Inflammatory macrophage (primary cell): Measurements from ENCODE around the gene DENND10.
A peak's percentile ranks its signal among the peaks of the same experiment; 100 is the strongest.
"Not testable (repeated sequence)": the region's sequence is repeated elsewhere in the genome, so short reads cannot be mapped to it uniquely, and the experiment has no call there.

ENCODE experiments used
- DNase-seq, 2 donors: peaks; one replicate each; pipeline ENCODE4 v3.0.0-alpha.2; 2020 to 2022

DENND10 gene

DNA sequence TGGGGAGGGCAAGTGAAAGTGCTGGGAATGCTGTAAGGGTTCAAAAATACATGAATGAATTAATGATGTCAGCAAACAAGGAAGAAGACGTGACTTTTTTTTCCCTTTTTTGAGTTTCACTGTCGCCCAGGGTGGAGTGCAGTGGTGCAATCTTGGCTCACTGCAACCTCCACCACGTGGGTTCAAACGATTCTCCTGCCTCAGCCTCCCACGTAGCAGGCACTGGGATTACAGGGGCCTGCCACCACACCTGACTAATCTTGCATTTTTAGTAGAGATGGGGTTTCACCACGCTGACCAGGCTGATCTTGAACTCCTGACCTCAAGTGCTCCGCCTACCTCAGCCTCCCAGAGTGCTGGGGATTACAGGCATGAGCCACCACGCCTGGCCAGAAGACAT lies 30.0 kb downstream of the DENND10 start:
- peak; percentile 60 to 70 for DNase-seq

GRCh38 chr10:119135513-119135881 lies 31.6 kb downstream of the DENND10 start:
- peak; percentile 75 to 92 for DNase-seq

DNA sequence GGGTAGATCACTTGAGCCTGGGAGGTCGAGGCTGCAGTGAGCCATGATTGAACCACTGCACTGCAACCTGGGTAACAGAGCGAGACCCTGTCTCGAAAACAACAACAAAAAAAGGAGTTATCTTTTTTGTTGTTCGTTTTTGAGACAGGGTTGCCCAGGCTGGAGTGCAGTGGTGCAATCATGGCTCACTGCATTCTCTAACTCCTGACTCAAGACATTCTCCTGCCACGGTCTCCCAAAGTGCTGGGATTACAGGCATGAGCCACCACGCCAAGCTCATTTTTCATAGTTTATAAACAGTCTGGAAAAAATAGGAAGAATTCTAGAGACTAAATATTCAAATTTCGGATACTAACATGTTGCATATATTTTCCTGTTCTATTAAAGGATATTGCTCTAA lies 32.2 kb downstream of the DENND10 start:
- DNase-seq, result no peak

DNA sequence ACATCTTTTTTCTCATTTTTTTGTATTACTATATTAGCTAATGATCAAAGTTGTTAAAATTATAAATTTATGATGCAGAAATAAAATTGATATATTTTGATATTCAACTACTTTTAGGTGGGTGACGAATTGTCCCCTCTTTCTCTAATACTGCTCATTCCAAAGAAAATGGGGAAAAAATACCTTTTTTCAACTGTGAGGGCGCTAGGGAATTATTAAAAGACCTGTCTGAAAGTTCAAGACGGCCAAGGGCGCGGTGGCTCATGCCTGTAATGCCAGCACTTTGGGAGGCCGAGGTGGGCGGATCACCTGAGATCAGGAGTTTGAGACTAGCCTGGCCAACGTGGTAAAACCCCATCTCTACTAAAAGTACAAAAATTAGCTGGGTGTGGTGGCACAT lies 34.0 kb downstream of the DENND10 start:
- not testable (repeated sequence) for DNase-seq

DNA sequence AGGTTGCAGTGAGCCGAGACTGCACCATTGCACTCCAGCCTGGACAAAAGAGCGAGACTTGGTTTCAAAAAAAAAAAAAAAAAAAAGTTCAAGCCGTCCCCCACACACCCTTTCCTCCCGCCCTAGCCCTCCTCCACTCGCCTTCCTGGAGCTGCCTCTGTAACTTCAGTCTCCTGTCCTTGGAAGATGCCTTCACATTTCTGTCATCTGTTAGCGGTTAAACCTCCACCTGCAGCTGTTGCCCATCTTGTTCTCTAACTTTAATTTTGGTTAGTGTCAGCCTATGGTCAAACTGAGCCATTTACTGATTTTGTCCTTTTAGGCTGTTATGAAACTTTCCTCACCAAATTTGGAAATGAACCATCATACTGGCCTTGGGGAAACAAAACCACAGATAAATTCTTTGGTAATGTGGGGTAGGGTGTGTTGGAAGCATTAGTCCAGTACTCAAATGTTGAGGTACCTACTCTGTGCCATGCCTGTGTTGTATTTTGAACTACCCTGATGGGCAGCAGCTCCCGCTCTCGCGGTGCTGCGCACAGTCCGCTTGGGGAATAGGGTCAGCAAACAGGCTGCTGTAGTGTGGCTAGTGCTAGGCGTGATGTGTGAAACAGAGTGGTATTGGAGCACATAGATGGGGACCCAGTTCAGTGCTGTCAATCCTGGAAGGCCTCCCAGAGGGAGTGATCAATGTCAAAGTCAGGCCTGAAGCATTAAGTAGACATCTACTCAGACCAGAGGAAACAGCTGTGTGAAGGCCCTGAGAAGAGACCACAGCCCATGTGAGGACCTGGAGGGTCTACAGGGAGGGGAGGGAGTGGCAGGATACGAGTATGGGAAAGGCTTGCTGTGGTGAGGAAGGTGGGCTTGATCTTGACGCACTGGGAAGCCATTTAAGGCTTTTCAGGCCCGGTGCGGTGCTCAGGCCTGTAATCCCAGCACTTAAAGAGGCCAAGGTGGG lies 34.7 kb downstream of the DENND10 start:
- no peak for DNase-seq

DNA sequence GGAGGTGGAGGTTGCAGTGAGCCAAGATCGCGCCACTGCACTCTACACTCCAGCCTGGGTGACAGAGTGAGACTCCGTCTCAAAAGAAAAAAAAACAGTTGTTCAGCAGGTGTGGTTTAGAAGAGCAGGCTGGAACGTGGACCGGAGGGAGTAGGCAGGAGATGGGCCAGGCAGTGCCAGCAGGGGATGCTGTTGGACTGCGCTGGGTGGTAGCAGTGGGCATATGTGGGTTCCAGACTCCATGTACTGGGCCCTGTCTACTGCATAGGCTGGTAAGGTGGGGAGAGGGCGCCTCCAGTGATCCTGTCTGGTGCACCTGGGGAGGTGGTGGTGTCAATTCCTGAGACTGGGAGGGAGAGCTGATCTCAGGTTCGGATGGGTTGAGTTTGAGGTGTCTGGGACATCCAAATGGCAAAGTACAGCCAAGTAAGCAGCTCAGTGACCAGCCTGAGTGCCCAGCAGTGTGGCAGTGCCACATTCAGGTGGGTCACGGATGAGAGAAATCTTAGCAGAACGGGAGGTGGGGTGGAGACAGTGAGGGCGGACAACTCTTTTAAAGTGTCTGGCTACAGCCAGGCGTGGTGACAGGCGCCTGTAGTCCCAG lies 35.7 kb downstream of the DENND10 start:
- DNase-seq, result peak in 1 of 2 donors; percentile 22

GRCh38 chr10:119140603-119141245 lies 36.8 kb downstream of the DENND10 start:
- DNase-seq, result no peak

DNA sequence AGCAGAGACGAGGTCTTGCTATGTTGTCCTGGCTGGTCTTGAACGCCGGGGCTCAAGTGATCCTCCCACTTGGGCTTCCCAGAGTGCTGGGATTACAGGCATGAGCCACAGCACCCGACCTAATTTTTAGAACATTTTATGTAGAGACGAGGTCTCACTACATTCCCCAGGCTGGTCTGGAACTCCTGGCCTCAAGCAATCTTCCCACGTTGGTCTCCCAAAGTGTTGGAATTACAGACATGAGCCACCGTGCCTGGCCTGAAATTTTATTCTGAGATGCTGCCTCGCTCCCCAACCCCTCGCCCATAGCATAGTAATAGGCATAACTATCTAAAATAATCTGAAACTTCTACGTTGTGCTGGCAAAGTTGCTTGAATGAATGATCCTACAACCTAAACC lies 39.7 kb downstream of the DENND10 start:
- DNase-seq, result no peak

DNA sequence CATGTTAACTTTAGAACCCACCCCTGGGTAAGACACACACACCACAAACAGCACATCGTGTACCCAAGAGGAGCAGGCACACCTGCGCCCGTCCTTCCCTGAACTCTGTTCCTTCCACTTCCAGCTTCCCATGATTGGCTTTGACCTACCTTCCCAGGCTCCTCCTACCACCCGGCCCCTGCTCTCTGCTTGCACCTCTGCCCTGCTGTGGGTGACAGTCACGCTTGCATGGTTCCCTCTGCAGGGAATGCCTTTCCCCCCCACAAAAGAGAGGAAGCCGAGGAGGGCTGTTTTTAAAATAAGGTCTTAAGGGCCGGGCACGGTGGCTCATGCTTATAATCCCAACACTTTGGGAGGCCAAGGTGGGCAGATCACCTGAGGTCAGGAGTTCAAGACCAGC lies 45.2 kb downstream of the DENND10 start:
- DNase-seq, result no peak

DNA sequence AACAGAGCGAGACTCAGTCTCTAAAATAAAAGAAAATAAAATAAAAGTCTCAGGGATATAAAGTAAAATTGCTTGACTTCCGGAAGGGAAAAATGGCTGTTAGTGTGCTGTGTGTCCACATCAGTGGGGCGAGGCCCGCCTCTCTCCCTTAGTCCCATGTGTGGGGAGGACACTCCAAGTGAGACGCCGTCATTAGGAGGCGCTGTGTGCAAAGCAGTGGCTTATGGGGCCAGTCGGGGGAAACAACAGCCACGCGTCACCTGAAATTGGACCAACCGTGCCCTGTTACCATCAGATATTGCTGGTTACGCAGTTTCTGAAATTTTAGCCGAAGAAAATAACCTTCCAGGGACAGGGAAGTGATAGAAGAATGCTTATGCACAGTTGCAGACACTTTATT lies 45.8 kb downstream of the DENND10 start:
- no peak for DNase-seq

DNA sequence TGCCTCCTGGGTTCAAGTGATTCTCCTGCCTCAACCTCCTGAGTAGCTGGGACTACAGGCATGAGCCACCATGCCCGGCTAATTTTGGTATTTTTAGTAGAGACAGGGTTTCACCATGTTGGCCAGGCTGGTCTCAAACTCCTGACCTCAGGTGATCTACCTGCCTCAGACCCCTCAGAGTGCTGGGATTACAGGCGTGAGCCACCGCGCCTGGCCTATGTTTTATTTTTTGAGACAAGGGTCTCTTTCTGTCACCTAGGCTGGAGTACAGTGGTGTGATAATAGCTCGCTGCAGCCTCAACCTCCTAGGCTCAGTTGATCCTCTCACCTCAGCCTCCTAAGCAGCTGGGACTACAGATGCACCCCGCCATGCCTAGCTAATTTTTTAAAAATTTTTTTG lies 47.7 kb downstream of the DENND10 start:
- DNase-seq, result not testable (repeated sequence)

GRCh38 chr10:119153041-119153440 lies 49.1 kb downstream of the DENND10 start:
- no peak for DNase-seq

DNA sequence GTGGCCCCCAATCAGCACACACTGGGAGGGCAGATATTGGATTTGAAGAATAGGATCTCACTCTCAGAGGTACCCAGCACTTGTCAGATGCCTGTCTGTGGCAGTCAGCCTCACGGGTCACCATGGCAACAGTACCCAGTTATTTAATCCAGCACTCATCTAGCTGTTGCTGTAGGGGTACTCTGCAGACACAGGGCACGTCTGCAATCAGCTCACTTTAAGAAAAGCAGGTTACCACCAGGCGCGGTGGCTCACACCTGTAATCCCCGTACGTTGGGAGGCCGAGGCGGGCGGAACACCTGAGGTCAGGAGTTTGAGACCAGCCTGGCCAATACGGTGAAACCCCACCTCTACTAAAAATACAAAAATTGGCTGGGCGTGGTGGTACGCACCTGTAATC lies 49.7 kb downstream of the DENND10 start:
- DNase-seq, result no peak

- DNase-seq, result no peak
Measured at GRCh38 chr10:119159332-119159731, 55.4 kb downstream of the DENND10 start.

DNA sequence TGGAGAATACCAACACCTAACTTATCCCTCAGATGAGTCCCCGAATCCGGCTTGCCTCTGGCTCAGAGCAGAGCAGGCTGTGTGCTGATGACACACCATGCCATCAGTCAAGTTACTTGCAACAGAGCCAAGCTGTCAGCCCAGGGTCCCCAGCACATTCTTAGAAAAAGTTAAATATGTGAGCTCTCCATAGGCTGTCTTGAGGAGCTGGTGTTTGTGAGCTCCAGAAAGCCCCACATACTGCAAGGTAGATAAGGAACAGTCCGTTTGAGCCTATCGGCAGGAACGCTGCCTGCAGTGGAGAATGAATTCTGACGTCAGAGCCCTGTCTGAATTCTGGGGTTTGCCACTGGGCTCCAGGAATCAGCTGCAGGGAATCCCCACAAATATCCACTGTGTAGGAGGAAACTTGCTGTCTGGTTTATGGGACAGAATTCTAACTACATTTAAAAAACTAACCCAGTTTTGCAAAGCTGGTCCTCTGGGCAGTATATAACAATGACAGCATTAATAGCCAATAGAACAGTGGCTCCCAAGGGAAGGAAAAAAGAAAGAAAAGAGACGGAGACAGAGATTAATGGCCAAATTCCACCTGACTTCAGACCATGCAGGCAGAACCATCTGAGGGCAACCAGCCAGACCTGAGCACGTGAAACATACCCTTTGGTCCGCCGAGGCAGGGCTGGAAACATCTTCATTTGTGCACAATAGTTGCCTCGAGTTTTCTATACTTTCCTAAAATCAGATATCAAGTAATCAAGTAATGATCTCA lies 58.0 kb downstream of the DENND10 start:
- DNase-seq, result no peak

DNA sequence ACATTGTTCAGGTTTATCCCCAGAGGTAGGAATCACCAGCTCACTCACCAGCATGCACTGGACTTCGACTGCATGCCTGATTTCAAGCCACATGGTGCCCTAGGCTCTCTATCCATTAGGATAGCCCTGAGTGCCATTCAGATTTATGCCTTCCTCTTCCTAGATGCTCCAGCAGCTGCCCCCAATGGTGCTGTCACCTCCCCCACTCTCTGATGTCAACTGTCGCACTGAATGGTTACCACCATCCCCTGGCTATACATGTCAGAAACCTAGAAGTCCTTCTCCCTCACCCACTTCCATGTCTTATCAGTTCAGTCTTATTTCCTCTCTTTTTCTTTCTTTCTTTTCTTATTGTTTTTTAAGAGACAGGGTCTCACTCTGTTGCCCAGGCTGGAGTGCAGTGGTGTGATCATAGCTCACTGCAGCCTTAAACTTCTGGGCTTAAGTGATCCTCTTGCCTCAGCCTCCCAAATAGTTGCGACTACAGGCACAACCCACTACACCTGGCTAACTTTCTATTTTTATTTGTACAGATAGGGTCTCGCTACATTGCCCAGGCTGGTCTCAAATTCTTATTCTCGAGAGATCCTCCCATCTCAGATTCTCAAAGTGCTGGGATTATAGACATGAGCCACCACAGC lies 58.7 kb downstream of the DENND10 start:
- no peak for DNase-seq

GRCh38 chr10:119165171-119166117 lies 61.5 kb downstream of the DENND10 start, which contains the start of gene SFXN4:
Gene SFXN4, minus strand, starts transcription at chr10:119165714. Its CDS starts 67 bp downstream, at chr10:119165647.
- DNase-seq, result peak; percentile 80 to 93

DNA sequence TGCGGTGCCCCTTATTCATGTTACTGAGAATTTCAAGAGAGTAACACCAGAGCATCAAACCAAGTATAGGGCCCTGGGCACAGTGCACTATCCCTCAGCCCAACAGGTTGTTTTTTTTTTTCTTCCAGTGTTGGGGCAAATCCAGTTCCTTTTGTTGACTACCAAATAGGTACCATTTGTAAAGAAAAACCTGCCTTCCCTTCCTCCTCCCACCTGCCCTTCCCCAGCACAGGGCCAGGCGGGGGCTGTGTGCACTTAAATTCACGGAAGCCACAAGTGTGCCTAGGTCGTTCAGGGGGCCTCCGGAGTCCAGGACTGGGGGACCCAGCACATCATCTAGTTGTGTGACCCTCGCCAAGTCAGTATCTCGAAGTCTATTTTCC lies 62.2 kb downstream of the DENND10 start:
- DNase-seq, result no peak

DNA sequence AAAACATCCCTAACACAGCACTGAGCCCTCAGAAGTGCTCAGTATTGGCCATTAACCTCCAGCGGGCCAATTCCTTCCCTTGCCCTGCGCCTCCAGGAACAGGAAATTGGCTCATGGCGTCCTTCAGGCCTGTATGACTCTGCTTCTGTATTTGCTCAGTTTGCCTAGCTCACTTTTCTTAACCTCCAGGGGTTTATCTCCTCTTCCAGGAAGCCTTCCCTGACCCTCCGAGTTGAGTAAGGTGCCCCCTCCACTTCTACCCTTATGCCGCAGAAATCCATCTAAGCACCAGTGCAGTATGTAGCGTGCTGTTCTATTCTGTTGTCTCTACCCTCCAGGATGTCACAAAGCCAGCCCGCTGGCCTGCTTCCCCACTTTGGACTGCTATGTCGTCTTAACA lies 62.7 kb downstream of the DENND10 start:
- peak; percentile 43 to 57 for DNase-seq

- no peak for DNase-seq
Measured at GRCh38 chr10:119167041-119167440, 63.1 kb downstream of the DENND10 start.

DNA sequence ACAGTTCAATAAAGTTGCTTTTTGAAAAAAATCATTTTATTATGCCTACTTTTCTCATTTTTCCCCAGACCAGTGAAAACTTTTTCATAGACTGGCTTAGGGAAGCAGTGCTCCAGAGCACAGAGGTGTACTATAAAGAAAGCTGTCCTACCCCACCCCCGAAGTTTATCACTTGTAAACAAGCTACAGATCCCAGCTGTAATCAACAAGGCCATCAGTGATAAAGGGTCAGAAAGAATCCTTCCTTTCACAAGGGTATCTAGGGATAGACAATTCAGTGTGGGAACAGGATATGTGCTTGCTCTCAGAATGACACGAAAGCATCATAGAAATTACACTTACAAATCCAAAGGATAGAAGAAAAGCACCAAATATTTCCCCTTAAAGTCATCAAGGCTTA lies 70.2 kb downstream of the DENND10 start:
- DNase-seq, result no peak
